Measurements from ENCODE around the gene RXFP4.
"Not testable (repeated sequence)": the region's sequence is repeated elsewhere in the genome, so short reads cannot be mapped to it uniquely, and the experiment has no call there.

The RXFP4 gene

GRCh38 chr1:155976913-155977689 is 35.7 kb downstream of the RXFP4 start:
- DNase-seq, result peak in 10 of 56 donors; percentile 29 to 64 (median 51)

GRCh38 chr1:155977690-155978324 is 36.4 kb downstream of the RXFP4 start:
- DNase-seq, result peak in 36 of 56 donors; percentile 16 to 71 (median 49)

GRCh38 chr1:155978325-155978972 is 37.0 kb downstream of the RXFP4 start, which contains the start of gene ARHGEF2:
ARHGEF2 (minus strand) TSS chr1:155978547; CDS start chr1:155978427, 120 bp downstream.
- DNase-seq, result peak in 47 of 56 donors; percentile 26 to 72 (median 52)

- peak in 2 of 56 donors; percentile 10 to 24 for DNase-seq
Measured at GRCh38 chr1:155978973-155979429, 37.6 kb downstream of the RXFP4 start.

- peak in 1 of 56 donors; percentile 15 for DNase-seq
Measured at GRCh38 chr1:155979597-155980343, 38.3 kb downstream of the RXFP4 start.

GRCh38 chr1:155981266-155982088 is 40.0 kb downstream of the RXFP4 start:
- DNase-seq, result no peak

- no peak for DNase-seq
Measured at GRCh38 chr1:155982106-155982505, 40.7 kb downstream of the RXFP4 start.

- DNase-seq, result no peak
Measured at GRCh38 chr1:155983191-155984024, 42.0 kb downstream of the RXFP4 start.

GRCh38 chr1:155984341-155984740 is 42.9 kb downstream of the RXFP4 start:
- no peak for DNase-seq

GRCh38 chr1:155984903-155985645 is 43.6 kb downstream of the RXFP4 start:
- not testable (repeated sequence) for DNase-seq

GRCh38 chr1:155989242-155990004 is 48.0 kb downstream of the RXFP4 start:
- DNase-seq, result peak in 53 of 56 donors; percentile 25 to 87 (median 71)

GRCh38 chr1:155990005-155990739 is 48.7 kb downstream of the RXFP4 start:
- DNase-seq, result peak in 5 of 56 donors; percentile 19 to 30 (median 22)
